GM19351 (cell line): Measurements from ENCODE around the gene MFSD6.
"Not testable (repeated sequence)": the region's sequence is repeated elsewhere in the genome, so short reads cannot be mapped to it uniquely, and the experiment has no call there.

ENCODE experiments used
- ATAC-seq: cut with Tn5 transposase; IDR thresholded peaks from one replicate; pipeline ENCODE4 v1.9.1; 2021; ENCODE audit warnings: mild to moderate bottlenecking, moderate library complexity; ENCODE audit not compliant: unreplicated experiment

The MFSD6 gene

GRCh38 chr2:190494600-190495227 lies 86.6 kb downstream of the MFSD6 start:
- ATAC-seq: not testable (repeated sequence)

- no peak for ATAC-seq
These were observed 89.3 kb downstream of the MFSD6 start for GRCh38 chr2:190497428-190497827.

DNA sequence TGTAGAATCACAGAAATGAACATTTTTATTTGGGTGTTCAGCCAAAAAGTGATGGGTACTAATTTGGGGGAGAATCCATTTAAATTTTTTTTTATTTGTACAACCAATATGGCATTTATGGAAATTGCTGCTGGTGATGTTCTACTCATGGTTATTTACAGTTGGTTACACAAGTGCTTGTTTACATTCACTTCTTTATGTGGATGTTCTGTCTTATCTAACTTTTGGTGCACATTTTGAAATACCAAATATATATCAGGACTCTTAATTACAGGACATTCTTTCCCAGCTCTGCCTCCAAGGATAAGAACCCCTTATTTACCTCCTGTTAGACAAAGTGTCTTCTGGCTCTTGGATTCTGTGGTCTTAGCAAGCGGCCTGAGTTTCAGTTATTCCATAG lies 91.1 kb downstream of the MFSD6 start:
- no peak for ATAC-seq

GRCh38 chr2:190500054-190500502 lies 91.9 kb downstream of the MFSD6 start:
- ATAC-seq: no peak

DNA sequence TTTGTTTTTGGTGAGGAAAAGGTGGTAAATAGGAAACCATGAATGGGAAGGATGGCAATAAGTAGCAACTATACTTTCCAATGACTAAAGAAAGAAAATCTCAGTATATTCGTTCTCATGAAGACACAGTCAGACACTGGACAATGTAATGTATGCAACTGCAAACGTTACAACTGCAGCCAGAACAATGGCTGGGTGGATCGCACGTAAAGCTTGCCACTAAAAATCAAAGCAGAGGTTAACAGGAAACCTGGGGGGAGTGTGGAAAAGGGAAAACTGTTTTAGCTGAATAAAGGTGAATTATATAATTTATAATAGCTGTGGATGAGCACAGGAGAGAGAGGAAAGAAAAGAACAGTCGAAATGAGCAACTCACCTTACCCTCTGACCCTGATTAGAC lies 93.1 kb downstream of the MFSD6 start:
- no peak for ATAC-seq

- ATAC-seq: peak; percentile 46
These were observed 93.7 kb downstream of the MFSD6 start for GRCh38 chr2:190501702-190502407.

GRCh38 chr2:190503088-190503487 lies 94.9 kb downstream of the MFSD6 start:
- no peak for ATAC-seq

DNA sequence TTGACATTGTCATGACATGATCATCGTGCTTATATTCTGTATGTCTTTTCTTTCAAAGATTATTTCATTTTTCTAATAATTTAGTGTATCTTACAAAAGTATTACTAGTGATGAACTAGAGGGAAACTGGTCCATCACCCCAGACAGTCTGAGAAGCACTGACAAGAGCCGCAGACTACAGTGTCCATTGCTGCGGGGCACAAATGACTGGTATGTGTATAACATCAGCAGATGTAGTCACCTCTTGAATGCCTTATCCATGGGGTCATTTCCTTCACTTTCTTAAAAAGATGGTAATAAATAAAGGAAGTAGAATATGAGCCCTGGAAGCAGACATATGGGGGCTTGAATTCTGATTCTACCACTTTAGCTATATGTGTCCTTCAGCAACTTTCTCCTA lies 96.8 kb downstream of the MFSD6 start:
- ATAC-seq: no peak

DNA sequence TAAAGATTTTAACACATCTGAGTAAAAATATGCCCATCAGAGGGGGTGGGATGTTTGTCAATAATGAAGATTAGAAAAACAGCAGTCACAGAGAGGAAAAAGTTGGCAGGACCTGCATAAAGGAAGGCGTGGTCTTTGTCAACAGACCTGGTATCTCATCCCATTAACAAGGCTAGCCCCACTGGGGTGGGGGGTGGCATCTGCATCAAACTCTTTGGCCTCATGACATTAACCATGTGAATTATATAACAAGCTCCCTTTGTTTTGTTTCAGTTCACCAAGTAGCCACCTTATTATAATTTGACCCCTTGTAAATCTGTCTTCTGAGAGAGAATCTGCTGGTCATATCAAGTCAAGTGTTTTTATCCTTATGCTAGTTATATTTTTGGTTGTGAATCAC lies 97.5 kb downstream of the MFSD6 start:
- ATAC-seq: no peak

GRCh38 chr2:190506666-190507065 lies 98.5 kb downstream of the MFSD6 start:
- ATAC-seq: no peak

GRCh38 chr2:190507135-190507534 lies 99.0 kb downstream of the MFSD6 start:
- ATAC-seq: no peak

DNA sequence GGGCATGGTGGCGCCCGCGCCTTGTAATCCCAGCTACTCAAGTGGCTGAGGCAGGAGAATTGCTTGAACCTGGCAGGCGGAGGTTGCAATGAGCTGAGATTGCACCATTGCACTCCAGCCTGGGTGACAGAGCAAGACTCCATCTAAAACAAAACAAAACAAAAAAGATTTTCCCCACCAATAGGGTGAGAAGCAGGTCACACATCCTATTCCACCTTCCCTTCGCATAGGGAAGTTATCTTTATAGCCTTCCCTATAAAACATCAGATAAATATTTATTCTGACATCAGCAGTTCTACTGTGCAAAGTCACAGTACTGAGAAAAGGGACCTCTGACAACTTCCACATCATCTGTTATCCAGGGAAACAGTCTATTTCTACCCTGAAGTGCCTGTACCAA lies 101.7 kb downstream of the MFSD6 start:
- not testable (repeated sequence) for ATAC-seq

DNA sequence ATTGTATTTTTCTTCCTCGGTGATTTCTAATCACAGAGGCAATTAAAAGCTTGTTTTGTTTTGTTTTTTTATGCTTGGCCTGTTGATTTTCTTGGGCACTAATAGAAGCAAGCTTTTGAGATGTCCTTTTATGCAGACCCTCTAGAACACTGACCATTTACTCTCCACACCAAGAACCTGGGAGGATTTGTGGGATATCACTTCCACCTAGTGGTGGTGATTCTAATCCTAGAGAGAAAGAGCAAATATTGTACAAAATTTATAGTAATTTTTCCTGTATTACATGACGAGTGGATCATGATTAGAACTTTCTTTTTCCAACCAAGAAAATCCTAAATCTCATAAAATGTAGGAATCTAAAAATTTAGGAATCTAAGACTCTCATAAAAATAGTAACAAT lies 102.9 kb downstream of the MFSD6 start:
- ATAC-seq: no peak

DNA sequence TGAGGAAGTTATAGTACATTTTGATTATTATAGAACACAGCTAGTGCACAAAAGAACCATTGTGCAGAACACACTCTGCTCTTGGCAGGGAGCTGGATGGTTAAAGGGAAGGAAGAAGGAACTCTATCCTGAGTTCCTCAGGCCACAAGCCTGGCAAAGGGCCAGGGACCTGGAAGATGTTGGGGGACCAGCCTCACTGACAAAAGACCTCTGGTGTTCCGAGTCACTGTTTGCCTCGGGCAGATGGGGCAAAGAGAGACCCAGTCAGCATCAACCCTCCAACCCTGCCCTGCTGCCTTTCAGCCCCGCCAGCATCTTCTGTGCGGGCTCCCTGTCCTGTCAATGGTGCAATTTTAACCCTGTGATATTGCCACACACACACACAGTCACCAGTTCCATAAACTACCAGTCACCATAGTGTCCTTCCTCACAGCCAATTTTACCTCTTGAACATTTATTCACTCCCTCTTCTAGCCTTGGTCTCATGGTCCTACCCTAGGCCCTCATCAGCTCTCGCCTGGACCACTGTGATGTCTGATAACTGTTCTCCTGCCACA lies 104.5 kb downstream of the MFSD6 start:
- ATAC-seq: no peak

GRCh38 chr2:190513877-190514276 lies 105.7 kb downstream of the MFSD6 start:
- no peak for ATAC-seq

DNA sequence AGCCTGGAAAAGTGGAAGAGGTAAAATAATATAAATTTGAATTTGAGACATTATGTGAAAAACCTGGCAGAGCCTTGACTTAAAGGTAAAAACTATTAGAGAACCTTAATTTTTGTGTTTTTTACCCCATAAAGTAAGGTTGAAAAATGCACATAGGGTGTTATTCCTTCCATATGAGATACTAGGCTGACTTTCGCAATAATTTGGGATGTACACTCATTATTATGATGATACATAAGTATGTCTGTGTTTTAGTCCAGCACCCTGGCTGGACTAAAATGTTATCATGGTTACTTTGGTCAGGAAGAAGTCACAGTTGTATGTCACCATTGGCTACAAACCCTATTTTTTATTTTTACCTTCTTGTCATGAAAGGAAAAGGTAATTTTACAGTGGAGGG lies 106.5 kb downstream of the MFSD6 start:
- no peak for ATAC-seq

- ATAC-seq: no peak
These were observed 107.5 kb downstream of the MFSD6 start for GRCh38 chr2:190515687-190516086.

DNA sequence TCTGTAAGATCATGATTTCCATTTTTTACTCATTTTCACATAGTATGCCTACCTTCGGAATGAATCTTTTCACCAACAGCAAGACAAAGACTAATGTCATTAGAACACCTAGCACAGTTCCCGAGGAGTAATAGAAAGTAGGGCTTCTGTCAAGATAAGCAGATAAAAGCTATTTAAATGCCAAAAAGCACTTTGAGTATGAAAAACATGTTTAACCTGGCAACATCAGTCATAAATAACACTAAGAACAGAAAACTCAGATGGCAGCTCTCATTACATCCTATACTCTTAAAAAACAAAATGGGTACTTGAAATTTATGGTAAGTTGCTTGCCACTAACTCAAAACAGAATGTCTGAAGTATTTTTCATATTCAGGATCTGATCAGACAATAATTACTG lies 109.3 kb downstream of the MFSD6 start:
- ATAC-seq: no peak

GRCh38 chr2:190519975-190520767 lies 112.0 kb downstream of the MFSD6 start:
- ATAC-seq: no peak

DNA sequence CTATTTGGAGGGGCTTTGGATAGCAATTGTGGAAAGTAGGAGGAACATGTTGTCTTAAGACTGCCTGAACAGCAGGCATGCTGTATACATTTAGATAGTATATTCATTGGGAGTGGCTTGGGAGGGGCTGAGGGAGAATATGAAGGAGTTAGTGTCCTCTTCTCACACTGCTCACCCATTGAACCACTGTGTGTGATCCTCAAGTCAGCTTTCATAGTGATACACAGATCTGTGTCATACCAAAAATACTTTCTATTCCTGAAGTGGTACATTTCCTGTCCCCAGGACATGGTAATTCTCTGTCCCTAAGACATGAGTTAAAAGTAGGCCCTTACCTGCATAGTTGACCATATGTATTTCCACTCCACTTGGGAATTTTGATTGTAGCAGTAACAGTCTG lies 116.8 kb downstream of the MFSD6 start:
- ATAC-seq: no peak

DNA sequence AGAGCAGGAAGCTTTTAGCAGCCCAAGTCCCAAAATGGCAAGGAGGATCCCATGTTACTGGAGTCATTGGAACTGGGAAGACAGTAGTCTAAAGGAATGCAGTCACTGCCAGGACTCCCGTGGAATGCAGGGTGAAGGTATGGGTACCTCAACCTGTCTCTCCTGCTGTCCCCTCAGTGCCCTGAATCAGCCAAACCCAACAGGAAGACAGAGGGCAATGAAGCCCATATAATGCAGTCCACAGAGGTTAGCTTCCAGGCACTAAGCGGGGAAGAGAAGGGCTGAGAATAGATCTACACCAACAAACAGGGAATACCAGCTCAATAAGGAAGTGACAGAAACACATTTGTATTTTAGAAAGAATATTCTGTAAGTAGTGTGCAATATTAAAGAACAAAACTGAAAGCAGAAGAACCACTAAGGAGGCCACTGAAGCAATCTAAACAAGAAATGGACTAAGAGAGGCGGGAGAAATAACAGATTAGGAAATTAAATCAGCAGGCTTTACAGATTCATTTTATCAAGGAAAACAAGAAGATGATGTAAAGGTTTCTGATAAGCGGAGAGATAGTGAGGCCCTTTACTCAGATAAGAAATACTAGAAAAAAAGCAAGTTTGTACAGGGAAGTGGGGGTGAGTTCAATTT lies 118.1 kb downstream of the MFSD6 start:
- ATAC-seq: no peak
